ELR (cell line): ENCODE measurements around the gene CD33.
A peak's percentile ranks its signal among the peaks of the same experiment; 100 is the strongest.
"Not testable (repeated sequence)": the region's sequence is repeated elsewhere in the genome, so short reads cannot be mapped to it uniquely, and the experiment has no call there.

ENCODE experiments used
- DNase-seq: peaks from one replicate; pipeline ENCODE4 v3.0.0-alpha.2; 2015; ENCODE audit warnings: low read depth

Gene CD33

GRCh38 chr19:51224898-51225393 is at the start of gene CD33:
TSS of gene CD33 (plus strand) at chr19:51225080. CDS start at chr19:51225119, 39 bp downstream.
- not testable (repeated sequence) for DNase-seq

- no peak for DNase-seq
Measured at GRCh38 chr19:51179256-51179655, 45.6 kb upstream of the CD33 start.

- no peak for DNase-seq
Measured at GRCh38 chr19:51181377-51181912, 43.4 kb upstream of the CD33 start.

GRCh38 chr19:51181913-51182419 is 42.9 kb upstream of the CD33 start:
- no peak for DNase-seq

GRCh38 chr19:51183629-51184028 is 41.3 kb upstream of the CD33 start:
- no peak for DNase-seq

- no peak for DNase-seq
Measured at GRCh38 chr19:51185069-51185867, 39.6 kb upstream of the CD33 start.

GRCh38 chr19:51185868-51186215 is 39.0 kb upstream of the CD33 start:
- DNase-seq: no peak

- DNase-seq: no peak
Measured at GRCh38 chr19:51186323-51186722, 38.6 kb upstream of the CD33 start.

- DNase-seq: no peak
Measured at GRCh38 chr19:51187395-51188226, 37.3 kb upstream of the CD33 start.

GRCh38 chr19:51188227-51188559 is 36.7 kb upstream of the CD33 start:
- DNase-seq: no peak

GRCh38 chr19:51192689-51193088 is 32.2 kb upstream of the CD33 start:
- no peak for DNase-seq

GRCh38 chr19:51194527-51195315 is 30.2 kb upstream of the CD33 start:
- peak; percentile 7 for DNase-seq

- no peak for DNase-seq
Measured at GRCh38 chr19:51195316-51195586, 29.6 kb upstream of the CD33 start.

GRCh38 chr19:51195616-51196015 is 29.3 kb upstream of the CD33 start:
- no peak for DNase-seq

GRCh38 chr19:51196181-51196580 is 28.7 kb upstream of the CD33 start:
- DNase-seq: no peak

GRCh38 chr19:51198641-51199040 is 26.2 kb upstream of the CD33 start:
- no peak for DNase-seq

GRCh38 chr19:51200071-51200666 is 24.7 kb upstream of the CD33 start:
- DNase-seq: no peak

- no peak for DNase-seq
Measured at GRCh38 chr19:51201712-51202111, 23.2 kb upstream of the CD33 start.

- no peak for DNase-seq
Measured at GRCh38 chr19:51203916-51204315, 21.0 kb upstream of the CD33 start.

- no peak for DNase-seq
Measured at GRCh38 chr19:51204321-51204720, 20.6 kb upstream of the CD33 start.

- DNase-seq: no peak
Measured at GRCh38 chr19:51207747-51208146, 17.1 kb upstream of the CD33 start.
